Lower lobe of right lung (tissue), 2 donors: ENCODE measurements around the gene ARHGAP8. TPM values are rescaled to one million over a fixed set of nuclear protein-coding genes. Genes with fewer than 3 reads are reported as not detected.
A peak's percentile ranks its signal among the peaks of the same experiment; 100 is the strongest.

Source experiments
- ATAC-seq, 2 donors: fragments of 200-7000 bp; cut with Tn5 transposase; one replicate each; pipeline ENCODE4 v1.9.1; 2020 to 2022; ENCODE audit warnings: mild to moderate bottlenecking in 2 of 2, moderate library complexity in 2 of 2
- DNase-seq: peaks from one replicate; pipeline ENCODE4 v3.0.0-alpha.2; 2020
- H3K27ac ChIP-seq: fragments of 200-600 bp; one replicate; pipeline ENCODE4 v1.8.0; 2022
- H3K27me3 ChIP-seq: fragments of 200-600 bp; one replicate; pipeline ENCODE4 v1.8.0; 2022; ENCODE audit warnings: low read depth
- H3K36me3 ChIP-seq: fragments of 200-600 bp; one replicate; pipeline ENCODE4 v1.8.0; 2022; ENCODE audit warnings: mild to moderate bottlenecking
- H3K4me1 ChIP-seq: fragments of 200-600 bp; one replicate; pipeline ENCODE4 v1.8.0; 2022
- H3K4me3 ChIP-seq: fragments of 200-600 bp; one replicate; pipeline ENCODE4 v1.8.0; 2022; ENCODE audit warnings: mild to moderate bottlenecking
- H3K9me3 ChIP-seq: fragments of 200-600 bp; one replicate; pipeline ENCODE4 v1.8.0; 2022
- intact Hi-C: fragments of 100-400 bp; cut with DNase I; formaldehyde crosslinking; loops from one replicate; pipeline ENCODE4 v1.11.0; 2022
- long read RNA-seq: library from polyadenylated mRNA; unstranded; transcript quantifications from one replicate; pipeline ENCODE4 v2.0.0, GENCODE V29; 2021
- total RNA-seq: library from RNA; stranded (reverse); fragmentation: NEBNext Ultra II Directional; extraction: Animal tissue kit (Norgen Biotek cat#: 25700); gene quantifications from one replicate; pipeline ENCODE4 v1.2.1, GENCODE V29; 2021
- TF ChIP-seq, protein P1 (sequence below): fragments of 200-600 bp; IDR thresholded peaks from one replicate; pipeline ENCODE4 v1.8.0; 2022; ENCODE audit warnings: antibody characterized with exemption, mild to moderate bottlenecking
- donor health status: DM: no; HTN: yes; CAD: no; lungs with severe emphysema.

Gene ARHGAP8
- total RNA-seq, result 18.2 TPM
- long read RNA-seq, transcript ARHGAP8-202 (12 exons, 1,584 nt), result major isoform, 5 of 33 reads
- long read RNA-seq, partial matches to known transcripts, result 15 of 33 reads
- long read RNA-seq, other reads (novel, unspliced or antisense), result 8 of 33 reads

- peaks cover 32% of the 10 kb centered on the region for H3K27me3 ChIP-seq
- H3K4me1 ChIP-seq, result peaks cover 16% of the 10 kb centered on the region
- H3K9me3 ChIP-seq, result no peaks in the 10 kb centered on the region
- H3K27ac ChIP-seq, result peak within 1 kb of the TSS; percentile 56
- peak; percentile 85 to 88 for ATAC-seq
- intact Hi-C loops, result no loop called here
- peak within 1 kb of the TSS; percentile 50 for H3K4me3 ChIP-seq
- peak; percentile 75 for DNase-seq
- H3K36me3 ChIP-seq, result no peaks in the 10 kb centered on the region
- TF ChIP-seq, protein P1, sequence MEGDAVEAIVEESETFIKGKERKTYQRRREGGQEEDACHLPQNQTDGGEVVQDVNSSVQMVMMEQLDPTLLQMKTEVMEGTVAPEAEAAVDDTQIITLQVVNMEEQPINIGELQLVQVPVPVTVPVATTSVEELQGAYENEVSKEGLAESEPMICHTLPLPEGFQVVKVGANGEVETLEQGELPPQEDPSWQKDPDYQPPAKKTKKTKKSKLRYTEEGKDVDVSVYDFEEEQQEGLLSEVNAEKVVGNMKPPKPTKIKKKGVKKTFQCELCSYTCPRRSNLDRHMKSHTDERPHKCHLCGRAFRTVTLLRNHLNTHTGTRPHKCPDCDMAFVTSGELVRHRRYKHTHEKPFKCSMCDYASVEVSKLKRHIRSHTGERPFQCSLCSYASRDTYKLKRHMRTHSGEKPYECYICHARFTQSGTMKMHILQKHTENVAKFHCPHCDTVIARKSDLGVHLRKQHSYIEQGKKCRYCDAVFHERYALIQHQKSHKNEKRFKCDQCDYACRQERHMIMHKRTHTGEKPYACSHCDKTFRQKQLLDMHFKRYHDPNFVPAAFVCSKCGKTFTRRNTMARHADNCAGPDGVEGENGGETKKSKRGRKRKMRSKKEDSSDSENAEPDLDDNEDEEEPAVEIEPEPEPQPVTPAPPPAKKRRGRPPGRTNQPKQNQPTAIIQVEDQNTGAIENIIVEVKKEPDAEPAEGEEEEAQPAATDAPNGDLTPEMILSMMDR, result no peak
Measured at GRCh38 chr22:44752285-44753188, at the start of gene ARHGAP8. TSS of gene ARHGAP8 (plus strand) at chr22:44752575. CDS start at chr22:44786528, 33,953 bp downstream.

GRCh38 chr22:44703255-44703870, 49.0 kb upstream of the ARHGAP8 start:
- Histone ChIP-seq H3K36me3 (no peaks in the 10 kb centered on the region), H3K27me3 (no peaks in the 10 kb centered on the region), H3K9me3 (no peaks in the 10 kb centered on the region), H3K4me3 (peak overlapping the region; percentile 76), H3K4me1 (peaks cover 21% of the 10 kb centered on the region), H3K27ac (no peak overlapping the region)
- intact Hi-C loops, result no loop called here
- no peak for ATAC-seq
- TF ChIP-seq, protein P1, result no peak
- DNase-seq, result no peak

DNA sequence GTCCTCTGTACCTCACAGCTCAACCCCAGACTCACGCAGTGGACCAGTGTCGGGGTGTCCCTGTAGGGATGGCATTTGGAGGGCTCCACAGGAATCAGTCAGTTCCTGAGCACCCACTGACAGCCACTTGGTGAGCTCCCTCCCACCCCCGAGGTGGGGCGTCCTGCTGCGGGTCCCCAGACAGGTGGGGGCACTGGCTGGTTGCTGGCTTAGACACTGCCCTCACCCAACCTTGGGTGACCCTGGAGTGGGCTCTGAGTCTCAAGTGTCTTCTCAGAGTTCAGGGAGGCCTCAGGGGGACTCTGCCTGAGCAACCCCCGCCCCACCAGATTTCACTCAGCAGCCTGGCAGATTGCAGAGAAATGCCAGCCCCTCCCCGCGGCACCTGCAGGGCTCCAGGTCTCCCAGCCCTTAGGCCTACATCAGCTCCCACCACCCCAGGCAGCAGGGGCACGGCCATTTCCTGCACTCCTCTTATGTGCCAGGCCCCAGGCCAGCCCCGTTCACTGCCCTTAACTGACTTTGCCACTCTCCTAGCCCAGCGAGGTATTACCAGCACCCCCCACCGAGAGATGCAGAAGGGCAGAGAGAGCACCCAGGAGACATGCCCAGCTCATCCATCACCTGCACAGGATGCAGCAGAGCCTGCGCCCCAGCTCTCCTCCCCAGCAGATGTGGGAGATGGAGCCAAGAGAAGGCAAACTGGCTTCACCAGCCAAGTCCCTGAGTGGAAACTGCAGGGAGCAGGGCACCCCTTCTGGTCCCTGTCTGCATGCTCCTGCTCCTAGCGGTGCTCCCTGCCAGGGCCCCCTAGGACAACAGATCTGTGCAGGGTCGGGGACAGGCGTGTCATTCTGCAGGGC, 48.0 kb upstream of the ARHGAP8 start:
- Histone ChIP-seq H3K27ac (no peak overlapping the region), H3K9me3 (no peaks in the 10 kb centered on the region), H3K27me3 (no peaks in the 10 kb centered on the region), H3K4me1 (peaks cover 20% of the 10 kb centered on the region), H3K36me3 (no peaks in the 10 kb centered on the region), H3K4me3 (no peak overlapping the region)
- ATAC-seq, result no peak
- TF ChIP-seq, protein P1, result no peak
- no peak for DNase-seq
- intact Hi-C loops, result no loop called here

DNA sequence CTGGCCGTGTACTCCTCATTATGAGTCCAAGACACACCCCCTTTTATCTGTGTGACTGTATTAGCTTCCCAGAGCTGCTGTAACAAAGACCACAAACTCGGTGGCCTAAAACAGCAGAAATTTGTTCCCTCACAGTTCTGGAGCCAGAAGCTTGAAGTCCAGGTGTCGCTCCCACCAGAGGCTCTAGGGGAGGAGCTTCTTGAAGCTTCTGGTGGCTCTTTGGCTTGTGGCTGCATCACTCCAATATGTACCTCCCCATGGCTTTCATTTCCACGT, 47.4 kb upstream of the ARHGAP8 start:
- intact Hi-C loops, result no loop called here
- no peak for ATAC-seq
- TF ChIP-seq, protein P1, result no peak
- peaks cover 21% of the 10 kb centered on the region for H3K4me1 ChIP-seq
- H3K9me3 ChIP-seq, result no peaks in the 10 kb centered on the region
- no peaks in the 10 kb centered on the region for H3K27me3 ChIP-seq
- H3K4me3 ChIP-seq, result no peak overlapping the region
- no peak overlapping the region for H3K27ac ChIP-seq
- DNase-seq, result no peak
- H3K36me3 ChIP-seq, result no peaks in the 10 kb centered on the region

DNA sequence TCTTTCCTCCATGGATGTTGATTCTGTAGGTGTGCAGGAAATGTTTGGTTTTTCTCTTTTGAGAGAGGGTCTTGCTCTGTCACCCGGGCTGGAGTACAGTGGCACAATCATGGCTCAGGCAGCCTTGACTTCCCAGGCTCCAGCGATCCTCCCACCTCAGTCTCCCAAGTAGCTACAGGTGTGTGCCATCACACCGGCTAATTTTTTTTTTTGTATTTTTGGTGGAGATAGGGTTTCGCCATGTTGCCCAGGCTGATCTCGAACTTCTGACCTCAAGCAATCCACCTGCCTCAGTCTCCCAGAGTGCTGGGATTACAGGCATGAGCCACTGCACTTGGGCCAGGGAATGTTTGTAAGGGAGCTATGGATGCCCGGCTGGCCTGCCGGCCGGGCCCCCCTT, 45.9 kb upstream of the ARHGAP8 start:
- Histone ChIP-seq H3K27ac (no peak overlapping the region), H3K9me3 (no peaks in the 10 kb centered on the region), H3K4me3 (no peak overlapping the region), H3K36me3 (no peaks in the 10 kb centered on the region), H3K4me1 (peaks cover 26% of the 10 kb centered on the region), H3K27me3 (no peaks in the 10 kb centered on the region)
- ATAC-seq (no peak), DNase-seq (no peak)
- intact Hi-C loops, result no loop called here
- TF ChIP-seq, protein P1, result no peak
